Activated CD8-positive, alpha-beta T cell treated with anti-CD3 and anti-CD28 coated beads, Interleukin-2, amount 10 ng/mL, durations not matched to agents 7 days and 5 days (primary cell): Measurements from ENCODE around the gene FBXO15. TPM values are rescaled to one million over a fixed set of nuclear protein-coding genes. Genes with fewer than 3 reads are reported as not detected.

Experiments used
- ATAC-seq: fragments of 150-1000 bp; cut with Tn5 transposase; one replicate; pipeline ENCODE4 v1.10.0; 2021; ENCODE audit warnings: moderate library complexity
- CTCF ChIA-PET: fragments of 350-600 bp; sonication (Branson Sonifier 250); formaldehyde crosslinking; loops from one replicate; lab custom pipeline; 2021; ENCODE audit warnings: antibody characterized with exemption; lab: Charles Lee
- POLR2A ChIA-PET: fragments of 350-600 bp; sonication (Branson Sonifier 250); formaldehyde crosslinking; loops from one replicate; lab custom pipeline; 2021; ENCODE audit warnings: antibody characterized with exemption; lab: Charles Lee
- DNase-seq: peaks from one replicate; pipeline ENCODE4 v3.0.0-alpha.2; 2020
- H3K27ac Mint-ChIP-seq: one replicate; pipeline ENCODE4 v1.8.0; 2021; ENCODE audit warnings: mild to moderate bottlenecking, mixed read lengths
- H3K27me3 Mint-ChIP-seq: one replicate; pipeline ENCODE4 v1.8.0; 2021; ENCODE audit warnings: low read depth, mixed read lengths
- H3K36me3 Mint-ChIP-seq: one replicate; pipeline ENCODE4 v1.8.0; 2021; ENCODE audit warnings: low read depth, mixed read lengths
- H3K4me1 Mint-ChIP-seq: one replicate; pipeline ENCODE4 v1.8.0; 2021; ENCODE audit warnings: low read depth, mixed read lengths
- H3K4me3 Mint-ChIP-seq: one replicate; pipeline ENCODE4 v1.8.0; 2021; ENCODE audit warnings: mild to moderate bottlenecking, mixed read lengths
- H3K9me3 Mint-ChIP-seq: one replicate; pipeline ENCODE4 v1.8.0; 2022; ENCODE audit warnings: mixed read lengths; ENCODE audit not compliant: insufficient read depth
- total RNA-seq, 2 experiments: library from RNA; stranded (reverse); gene quantifications; one replicate each; pipeline ENCODE4 v1.2.3, GENCODE V29; 2021

Gene FBXO15
- total RNA-seq, 2 experiments from 2014 or later: 1.3 to 2.4 TPM

GRCh38 chr18:74074668-74075564 lies 72.7 kb downstream of the FBXO15 start:
- no peak overlapping the region for H3K27ac Mint-ChIP-seq
- H3K9me3 Mint-ChIP-seq: no peaks in the 10 kb centered on the region
- no peak overlapping the region for H3K4me3 Mint-ChIP-seq
- no peaks in the 10 kb centered on the region for H3K4me1 Mint-ChIP-seq
- no peaks in the 10 kb centered on the region for H3K36me3 Mint-ChIP-seq
- ChIA-PET POLR2A (interaction anchor here (1.9 kb wide), 1 partner anchor 7 kb away, joined by 7 read pairs; no protein-coding TSS in a partner anchor), CTCF (interaction anchor here (2.2 kb wide), 1 partner anchor 8 kb away, joined by 9 read pairs; no protein-coding TSS in a partner anchor)
- DNase-seq (no peak), ATAC-seq (no peak)
- no peaks in the 10 kb centered on the region for H3K27me3 Mint-ChIP-seq

- Mint-ChIP-seq H3K27me3 (no peaks in the 10 kb centered on the region), H3K4me1 (no peaks in the 10 kb centered on the region), H3K36me3 (no peaks in the 10 kb centered on the region), H3K4me3 (no peak overlapping the region), H3K9me3 (no peaks in the 10 kb centered on the region), H3K27ac (no peak overlapping the region)
- ChIA-PET POLR2A (interaction anchor here (1.9 kb wide), 1 partner anchor 8 kb away, joined by 7 read pairs; no protein-coding TSS in a partner anchor), CTCF (interaction anchor here (2.2 kb wide), 1 partner anchor 8 kb away, joined by 9 read pairs; no protein-coding TSS in a partner anchor)
- ATAC-seq (no peak), DNase-seq (no peak)
These were observed 73.5 kb downstream of the FBXO15 start for GRCh38 chr18:74073957-74074667.

- CTCF ChIA-PET: no interaction called here
- no peak overlapping the region for H3K27ac Mint-ChIP-seq
- H3K4me1 Mint-ChIP-seq: peaks cover 22% of the 10 kb centered on the region
- no peaks in the 10 kb centered on the region for H3K27me3 Mint-ChIP-seq
- no peak overlapping the region for H3K4me3 Mint-ChIP-seq
- POLR2A ChIA-PET: no interaction called here
- ATAC-seq: no peak
- no peaks in the 10 kb centered on the region for H3K9me3 Mint-ChIP-seq
- H3K36me3 Mint-ChIP-seq: no peaks in the 10 kb centered on the region
- no peak for DNase-seq
These were observed 78.2 kb downstream of the FBXO15 start for GRCh38 chr18:74069178-74070050.

- Mint-ChIP-seq H3K27me3 (no peaks in the 10 kb centered on the region), H3K4me3 (no peak overlapping the region), H3K9me3 (no peaks in the 10 kb centered on the region), H3K4me1 (peaks cover 33% of the 10 kb centered on the region), H3K27ac (no peak overlapping the region), H3K36me3 (no peaks in the 10 kb centered on the region)
- DNase-seq: no peak
- ATAC-seq: no peak
- POLR2A ChIA-PET: no interaction called here
- CTCF ChIA-PET: no interaction called here
These were observed 79.3 kb downstream of the FBXO15 start for GRCh38 chr18:74068296-74068695.

- Mint-ChIP-seq H3K9me3 (no peaks in the 10 kb centered on the region), H3K27ac (peak overlapping the region; percentile 31), H3K27me3 (no peaks in the 10 kb centered on the region), H3K4me3 (peak overlapping the region; percentile 54), H3K36me3 (no peaks in the 10 kb centered on the region), H3K4me1 (peaks cover 39% of the 10 kb centered on the region)
- POLR2A ChIA-PET: interaction anchor here (3.6 kb wide), 1 partner anchor 17 kb away, joined by 50 read pairs; no protein-coding TSS in a partner anchor
- ATAC-seq (peak; percentile 17), DNase-seq (peak; percentile 29)
- CTCF ChIA-PET: interaction anchor here (1.3 to 5.2 kb wide), 2 partner anchors 14 to 17 kb away, joined by 4 to 90 read pairs; no protein-coding TSS in a partner anchor
These were observed 81.6 kb downstream of the FBXO15 start for GRCh38 chr18:74066018-74066417.

GRCh38 chr18:74065366-74065765 lies 82.3 kb downstream of the FBXO15 start:
- H3K4me1 Mint-ChIP-seq: peaks cover 39% of the 10 kb centered on the region
- no peaks in the 10 kb centered on the region for H3K36me3 Mint-ChIP-seq
- no peaks in the 10 kb centered on the region for H3K9me3 Mint-ChIP-seq
- ChIA-PET POLR2A (interaction anchor here (3.6 kb wide), 1 partner anchor 17 kb away, joined by 50 read pairs; no protein-coding TSS in a partner anchor), CTCF (interaction anchor here (1.3 to 5.2 kb wide), 2 partner anchors 15 to 17 kb away, joined by 4 to 90 read pairs; no protein-coding TSS in a partner anchor)
- DNase-seq: no peak
- no peaks in the 10 kb centered on the region for H3K27me3 Mint-ChIP-seq
- H3K4me3 Mint-ChIP-seq: peak overlapping the region; percentile 54
- peak overlapping the region; percentile 31 for H3K27ac Mint-ChIP-seq
- ATAC-seq: no peak

- peak; percentile 71 for ATAC-seq
- Mint-ChIP-seq H3K36me3 (no peaks in the 10 kb centered on the region), H3K9me3 (no peaks in the 10 kb centered on the region), H3K4me3 (peak overlapping the region; percentile 48), H3K4me1 (peaks cover 39% of the 10 kb centered on the region), H3K27me3 (no peaks in the 10 kb centered on the region), H3K27ac (peak overlapping the region; percentile 58)
- ChIA-PET POLR2A (interaction anchor here (1.3 to 3.6 kb wide), 2 partner anchors 18 to 84 kb away, joined by 6 to 50 read pairs; partner anchors contain the start of gene TIMM21), CTCF (interaction anchor here (1.1 to 5.2 kb wide), 8 partner anchors 10 to 63 kb away, joined by 3 to 90 read pairs (median 9); no protein-coding TSS in a partner anchor)
- peak; percentile 63 for DNase-seq
These were observed 83.1 kb downstream of the FBXO15 start for GRCh38 chr18:74064510-74064909.

GRCh38 chr18:74063557-74063956 lies 84.1 kb downstream of the FBXO15 start:
- DNase-seq: no peak
- Mint-ChIP-seq H3K36me3 (peaks cover 2% of the 10 kb centered on the region), H3K27ac (peak overlapping the region; percentile 53), H3K27me3 (no peaks in the 10 kb centered on the region), H3K4me3 (no peak overlapping the region), H3K9me3 (no peaks in the 10 kb centered on the region), H3K4me1 (peaks cover 39% of the 10 kb centered on the region)
- ATAC-seq: no peak
- ChIA-PET POLR2A (interaction anchor here (1.3 to 3.6 kb wide), 2 partner anchors 19 to 85 kb away, joined by 6 to 50 read pairs; partner anchors contain the start of gene TIMM21), CTCF (interaction anchor here (1.1 to 5.2 kb wide), 9 partner anchors 9 to 64 kb away, joined by 3 to 90 read pairs (median 9); no protein-coding TSS in a partner anchor)

GRCh38 chr18:74063023-74063422 lies 84.6 kb downstream of the FBXO15 start:
- Mint-ChIP-seq H3K9me3 (no peaks in the 10 kb centered on the region), H3K27ac (no peak overlapping the region), H3K36me3 (peaks cover 4% of the 10 kb centered on the region), H3K4me1 (peaks cover 39% of the 10 kb centered on the region), H3K27me3 (no peaks in the 10 kb centered on the region), H3K4me3 (no peak overlapping the region)
- CTCF ChIA-PET: interaction anchor here (1.1 to 5.2 kb wide), 7 partner anchors 14 to 64 kb away, joined by 3 to 90 read pairs (median 9); no protein-coding TSS in a partner anchor
- ATAC-seq (peak; percentile 48), DNase-seq (peak; percentile 48)
- POLR2A ChIA-PET: interaction anchor here (3.6 kb wide), 1 partner anchor 20 kb away, joined by 50 read pairs; no protein-coding TSS in a partner anchor

GRCh38 chr18:74062037-74062436 lies 85.6 kb downstream of the FBXO15 start:
- Mint-ChIP-seq H3K4me3 (no peak overlapping the region), H3K36me3 (peaks cover 8% of the 10 kb centered on the region), H3K4me1 (peaks cover 39% of the 10 kb centered on the region), H3K27ac (no peak overlapping the region), H3K9me3 (peaks cover 4% of the 10 kb centered on the region), H3K27me3 (no peaks in the 10 kb centered on the region)
- ATAC-seq (no peak), DNase-seq (no peak)
- CTCF ChIA-PET: interaction anchor here (2.7 to 5.2 kb wide), 2 partner anchors 21 to 55 kb away, joined by 9 to 90 read pairs; no protein-coding TSS in a partner anchor
- POLR2A ChIA-PET: no interaction called here
